ENCODE data around the gene ARAF. TPM values are rescaled to one million over a fixed set of nuclear protein-coding genes. Genes with fewer than 3 reads are reported as not detected.

Gene ARAF
- total and polyA plus RNA-seq, 2 of the 13 experiments (the other 11 are each of a cell fraction or from before 2014, with no cell fraction given): 18.0 to 33.1 TPM

- ATAC-seq: no peak
- Histone ChIP-seq H4K20me1 (ENCODE audit: insufficient read depth, low read length) (no peaks in the 10 kb centered on the region), H3K36me3 (replicated peaks in 1 of 2; ENCODE audit: control insufficient read depth in 1 of 2, insufficient read depth in 2 of 2, low read length in 2 of 2) (0 out of 5 replicates have a peak, but pooled peaks cover 0 to under 1% of the 10 kb centered on the region in 2 experiments), H3K9ac (ENCODE audit: insufficient read depth, low read depth, low read length) (no peak overlapping the region), H3K27me3 (ENCODE audit: control insufficient read depth in 1 of 2, insufficient read depth in 2 of 2, low read length in 2 of 2) (no peaks in the 10 kb centered on the region; a peak in 2 of 5 replicates), H2AFZ (ENCODE audit: low read length) (no peak overlapping the region), H3K4me2 (ENCODE audit: low read depth, low read length) (no peak overlapping the region), H3K4me3 (replicated peaks in 1 of 3; ENCODE audit: insufficient read depth in 1 of 3, low read depth in 2 of 3, low read length in 3 of 3) (no peak overlapping the region), H3K27ac (ENCODE audit: extremely low read length, insufficient read depth, low read length) (no peak overlapping the region), H3K4me1 (ENCODE audit: insufficient read depth, low read length) (peaks cover 16% of the 10 kb centered on the region), H3K9me3 (ENCODE audit: low read length) (no peaks in the 10 kb centered on the region), H3K79me2 (ENCODE audit: insufficient read depth, low read length) (no peaks in the 10 kb centered on the region)
- 35% methylated on average over 4 of the region's 27 CpGs for WGBS (ENCODE audit: low lambda C conversion rate)
- in situ Hi-C loops (cut with HindIII; ENCODE audit: extremely low pct_ligation_motif_present, low pct_unique_long_range_greater_than_20kb) (no loop called here), intact Hi-C loops (cut with micrococcal nuclease; ENCODE audit: unreplicated experiment) (no loop called here)
- no peak for FAIRE-seq
- CTCF ChIA-PET (ENCODE audit: low intra/inter-chr PET ratio, low total read pairs): no interaction called here
- no TSS peak for BruUV-seq (replicated peaks)
- POLR2A ChIA-PET: no interaction called here
- DNase-seq (ENCODE audit: low spot score): no peak
- TF ChIP-seq MYPOP (CRISPR knock-in tag; IDR thresholded peaks at IDR 0.05): no peak
- TF ChIP-seq, protein P1, sequence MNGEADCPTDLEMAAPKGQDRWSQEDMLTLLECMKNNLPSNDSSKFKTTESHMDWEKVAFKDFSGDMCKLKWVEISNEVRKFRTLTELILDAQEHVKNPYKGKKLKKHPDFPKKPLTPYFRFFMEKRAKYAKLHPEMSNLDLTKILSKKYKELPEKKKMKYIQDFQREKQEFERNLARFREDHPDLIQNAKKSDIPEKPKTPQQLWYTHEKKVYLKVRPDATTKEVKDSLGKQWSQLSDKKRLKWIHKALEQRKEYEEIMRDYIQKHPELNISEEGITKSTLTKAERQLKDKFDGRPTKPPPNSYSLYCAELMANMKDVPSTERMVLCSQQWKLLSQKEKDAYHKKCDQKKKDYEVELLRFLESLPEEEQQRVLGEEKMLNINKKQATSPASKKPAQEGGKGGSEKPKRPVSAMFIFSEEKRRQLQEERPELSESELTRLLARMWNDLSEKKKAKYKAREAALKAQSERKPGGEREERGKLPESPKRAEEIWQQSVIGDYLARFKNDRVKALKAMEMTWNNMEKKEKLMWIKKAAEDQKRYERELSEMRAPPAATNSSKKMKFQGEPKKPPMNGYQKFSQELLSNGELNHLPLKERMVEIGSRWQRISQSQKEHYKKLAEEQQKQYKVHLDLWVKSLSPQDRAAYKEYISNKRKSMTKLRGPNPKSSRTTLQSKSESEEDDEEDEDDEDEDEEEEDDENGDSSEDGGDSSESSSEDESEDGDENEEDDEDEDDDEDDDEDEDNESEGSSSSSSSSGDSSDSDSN (CRISPR knock-in tag; IDR thresholded peaks at IDR 0.05): no peak
Observed at GRCh38 chrX:47574547-47575301, 13.7 kb downstream of the ARAF start.
